Activated CD8-positive, alpha-beta T cell treated with anti-CD3 and anti-CD28 coated beads, Interleukin-2, amount 10 ng/mL, durations not matched to agents 7 days and 5 days (primary cell): ENCODE results near the gene C19orf81. TPM values are rescaled to one million over a fixed set of nuclear protein-coding genes. Genes with fewer than 3 reads are reported as not detected.
A peak's percentile ranks its signal among the peaks of the same experiment; 100 is the strongest.

Experiments used
- ATAC-seq: fragments of 150-1000 bp; cut with Tn5 transposase; one replicate; pipeline ENCODE4 v1.10.0; 2021; ENCODE audit warnings: moderate library complexity
- CTCF ChIA-PET: fragments of 350-600 bp; sonication (Branson Sonifier 250); formaldehyde crosslinking; loops from one replicate; lab custom pipeline; 2021; ENCODE audit warnings: antibody characterized with exemption; lab: Charles Lee
- POLR2A ChIA-PET: fragments of 350-600 bp; sonication (Branson Sonifier 250); formaldehyde crosslinking; loops from one replicate; lab custom pipeline; 2021; ENCODE audit warnings: antibody characterized with exemption; lab: Charles Lee
- DNase-seq: peaks from one replicate; pipeline ENCODE4 v3.0.0-alpha.2; 2020
- H3K27ac Mint-ChIP-seq: one replicate; pipeline ENCODE4 v1.8.0; 2021; ENCODE audit warnings: mild to moderate bottlenecking, mixed read lengths
- H3K27me3 Mint-ChIP-seq: one replicate; pipeline ENCODE4 v1.8.0; 2021; ENCODE audit warnings: low read depth, mixed read lengths
- H3K36me3 Mint-ChIP-seq: one replicate; pipeline ENCODE4 v1.8.0; 2021; ENCODE audit warnings: low read depth, mixed read lengths
- H3K4me1 Mint-ChIP-seq: one replicate; pipeline ENCODE4 v1.8.0; 2021; ENCODE audit warnings: low read depth, mixed read lengths
- H3K4me3 Mint-ChIP-seq: one replicate; pipeline ENCODE4 v1.8.0; 2021; ENCODE audit warnings: mild to moderate bottlenecking, mixed read lengths
- H3K9me3 Mint-ChIP-seq: one replicate; pipeline ENCODE4 v1.8.0; 2022; ENCODE audit warnings: mixed read lengths; ENCODE audit not compliant: insufficient read depth
- total RNA-seq, 2 experiments: library from RNA; stranded (reverse); gene quantifications; one replicate each; pipeline ENCODE4 v1.2.3, GENCODE V29; 2021

The C19orf81 gene
- total RNA-seq, 2 experiments from 2014 or later: not detected

DNA sequence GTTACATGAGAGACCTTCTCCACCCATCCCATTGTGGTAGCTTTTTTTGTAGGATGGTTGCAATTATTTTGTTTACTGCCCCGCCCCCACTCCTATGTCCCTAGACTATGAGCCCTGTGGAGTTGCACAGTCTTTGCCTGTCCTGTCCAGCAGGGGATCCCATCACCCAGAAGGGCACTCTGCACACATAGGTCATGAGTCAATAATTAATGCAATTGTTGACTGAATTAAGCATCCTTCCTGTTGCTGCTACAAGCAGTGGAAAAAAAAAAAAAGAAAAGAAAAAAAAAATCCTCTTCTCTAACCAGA, 14.2 kb downstream of the C19orf81 start:
- H3K9me3 Mint-ChIP-seq: no peaks in the 10 kb centered on the region
- ChIA-PET CTCF (no interaction called here), POLR2A (no interaction called here)
- H3K4me1 Mint-ChIP-seq: peaks cover 3% of the 10 kb centered on the region
- peaks cover 26% of the 10 kb centered on the region for H3K27me3 Mint-ChIP-seq
- DNase-seq (no peak), ATAC-seq (no peak)
- H3K36me3 Mint-ChIP-seq: peaks cover 2% of the 10 kb centered on the region
- H3K4me3 Mint-ChIP-seq: no peak overlapping the region
- H3K27ac Mint-ChIP-seq: no peak overlapping the region

DNA sequence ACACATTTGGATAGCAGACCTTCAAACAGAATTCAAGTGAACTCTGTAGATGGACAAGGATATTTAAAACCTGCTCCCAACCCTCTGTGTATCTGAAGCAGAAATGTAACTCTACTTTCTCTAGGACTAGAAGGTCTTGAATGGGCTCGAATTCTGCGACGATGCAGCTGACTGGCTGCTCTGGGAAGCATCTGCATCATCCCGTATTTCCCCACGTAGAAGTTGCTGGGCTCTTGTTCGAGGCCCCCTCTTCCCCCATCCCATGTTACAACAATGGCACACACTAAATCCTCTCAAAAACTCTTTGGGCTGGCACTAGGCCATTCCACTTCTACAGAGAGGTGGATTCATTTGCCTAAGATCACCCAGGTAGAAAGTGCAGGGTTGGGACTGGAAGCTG, 15.0 kb downstream of the C19orf81 start:
- Mint-ChIP-seq H3K9me3 (no peaks in the 10 kb centered on the region), H3K4me3 (no peak overlapping the region), H3K27ac (no peak overlapping the region), H3K4me1 (no peaks in the 10 kb centered on the region), H3K27me3 (peaks cover 24% of the 10 kb centered on the region), H3K36me3 (no peaks in the 10 kb centered on the region)
- ATAC-seq: no peak
- ChIA-PET CTCF (no interaction called here), POLR2A (interaction anchor here (0.6 to 1.0 kb wide), 2 partner anchors 60 to 131 kb away, joined by 3 to 6 read pairs; no protein-coding TSS in a partner anchor)
- no peak for DNase-seq

DNA sequence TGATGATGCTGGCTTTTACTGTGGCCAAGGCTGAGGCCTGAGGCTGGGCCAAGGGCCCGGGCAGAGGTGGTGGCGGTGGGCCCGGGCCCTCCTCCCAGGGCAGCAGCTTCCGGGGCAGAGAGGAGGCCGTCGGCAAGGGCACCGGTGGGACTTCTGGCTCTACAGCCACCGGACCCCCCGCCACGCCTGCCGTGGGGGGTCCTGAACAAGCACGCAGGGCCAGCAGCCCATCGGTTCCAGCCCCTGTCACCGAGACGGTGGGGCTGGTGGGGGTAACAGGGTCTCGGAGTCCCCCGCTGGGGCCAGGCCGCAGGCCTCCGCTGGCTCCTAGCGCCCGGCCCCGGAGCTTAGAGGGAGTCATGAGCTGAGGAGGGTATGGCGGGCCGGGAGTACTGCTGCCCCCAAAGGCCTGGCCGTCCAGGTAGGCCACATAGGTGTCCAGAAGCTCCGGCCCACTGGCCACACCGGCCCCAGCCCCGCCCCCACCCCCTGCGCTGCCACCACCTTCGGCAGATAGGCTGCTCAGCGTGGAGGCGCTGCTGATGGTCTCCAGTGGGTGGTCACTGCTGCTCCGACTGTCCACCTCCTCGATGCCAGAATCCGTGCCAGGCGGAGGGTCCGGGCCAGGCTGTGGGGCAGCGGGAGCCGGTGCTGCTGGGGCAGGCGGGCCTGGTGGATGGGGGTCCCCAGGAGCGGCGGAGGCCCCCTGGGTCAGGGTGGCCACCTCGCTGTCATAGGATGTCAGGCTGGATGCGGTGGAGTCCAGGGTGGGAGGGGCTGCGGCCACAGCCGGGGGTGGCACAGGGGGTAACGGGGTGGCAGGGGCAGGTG, 17.3 kb downstream of the C19orf81 start:
- ATAC-seq (no peak), DNase-seq (no peak)
- Mint-ChIP-seq H3K36me3 (no peaks in the 10 kb centered on the region), H3K27ac (no peak overlapping the region), H3K9me3 (no peaks in the 10 kb centered on the region), H3K4me3 (no peak overlapping the region), H3K27me3 (peaks cover 25% of the 10 kb centered on the region), H3K4me1 (no peaks in the 10 kb centered on the region)
- ChIA-PET CTCF (no interaction called here), POLR2A (no interaction called here)

DNA sequence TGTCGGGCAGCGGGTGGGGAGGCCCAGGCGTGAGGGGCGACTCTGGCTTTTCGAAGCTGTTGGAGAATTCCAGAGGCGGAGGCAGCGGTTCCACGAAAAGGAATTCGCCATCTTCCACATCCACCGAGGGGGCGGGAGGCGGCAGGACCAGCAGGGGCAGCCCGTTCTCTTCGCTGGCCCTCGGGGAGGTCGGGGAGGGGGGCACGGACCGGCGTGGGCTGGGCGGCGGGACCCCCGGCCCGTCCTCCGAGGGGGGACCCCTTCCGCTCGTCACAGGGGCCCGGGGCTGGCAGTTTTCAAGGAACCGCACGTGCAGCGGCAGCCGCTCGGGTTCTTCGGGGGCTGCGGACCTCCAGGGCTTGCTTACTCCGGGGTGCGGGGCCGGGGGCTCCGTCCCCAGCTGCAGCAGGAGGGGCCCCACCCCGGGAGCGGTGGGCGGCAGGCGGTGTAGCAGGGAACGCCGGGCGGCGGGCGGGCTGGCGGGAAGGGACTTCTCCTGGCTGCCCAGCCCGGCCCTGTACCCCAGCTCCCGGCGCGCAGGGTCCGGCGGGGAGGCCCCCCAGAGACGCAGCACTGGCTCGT, 18.0 kb downstream of the C19orf81 start:
- Mint-ChIP-seq H3K27ac (no peak overlapping the region), H3K4me3 (no peak overlapping the region), H3K9me3 (no peaks in the 10 kb centered on the region), H3K4me1 (no peaks in the 10 kb centered on the region), H3K36me3 (no peaks in the 10 kb centered on the region), H3K27me3 (peaks cover 25% of the 10 kb centered on the region)
- ATAC-seq (no peak), DNase-seq (no peak)
- ChIA-PET POLR2A (no interaction called here), CTCF (no interaction called here)

DNA sequence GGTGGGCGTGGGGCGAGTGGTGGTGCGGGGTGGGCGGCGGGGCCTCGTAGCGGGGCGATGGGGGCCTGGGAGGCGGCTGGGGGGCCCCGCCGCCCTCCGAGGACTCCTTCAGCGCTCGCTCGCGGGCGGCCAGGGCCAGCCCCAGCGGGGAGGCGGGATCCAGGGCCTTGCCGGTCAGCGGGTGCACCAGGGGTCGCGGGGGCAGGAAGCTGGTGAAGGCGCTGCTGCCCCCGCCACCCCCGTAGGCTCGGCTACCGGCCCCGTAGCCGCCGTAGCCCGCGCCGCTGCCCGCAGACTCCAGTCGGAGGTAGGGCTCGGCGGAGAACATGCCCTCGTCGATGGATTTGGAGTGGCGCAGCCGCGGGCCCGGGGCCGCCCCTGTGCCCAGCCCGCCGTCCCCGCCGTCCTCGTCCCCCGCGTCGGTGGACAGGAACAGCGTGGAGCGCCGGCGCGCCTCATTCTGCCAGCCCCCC, 18.6 kb downstream of the C19orf81 start:
- DNase-seq (no peak), ATAC-seq (no peak)
- Mint-ChIP-seq H3K27ac (no peak overlapping the region), H3K36me3 (no peaks in the 10 kb centered on the region), H3K27me3 (peaks cover 25% of the 10 kb centered on the region), H3K4me1 (no peaks in the 10 kb centered on the region), H3K9me3 (no peaks in the 10 kb centered on the region), H3K4me3 (no peak overlapping the region)
- POLR2A ChIA-PET: no interaction called here
- CTCF ChIA-PET: no interaction called here

DNA sequence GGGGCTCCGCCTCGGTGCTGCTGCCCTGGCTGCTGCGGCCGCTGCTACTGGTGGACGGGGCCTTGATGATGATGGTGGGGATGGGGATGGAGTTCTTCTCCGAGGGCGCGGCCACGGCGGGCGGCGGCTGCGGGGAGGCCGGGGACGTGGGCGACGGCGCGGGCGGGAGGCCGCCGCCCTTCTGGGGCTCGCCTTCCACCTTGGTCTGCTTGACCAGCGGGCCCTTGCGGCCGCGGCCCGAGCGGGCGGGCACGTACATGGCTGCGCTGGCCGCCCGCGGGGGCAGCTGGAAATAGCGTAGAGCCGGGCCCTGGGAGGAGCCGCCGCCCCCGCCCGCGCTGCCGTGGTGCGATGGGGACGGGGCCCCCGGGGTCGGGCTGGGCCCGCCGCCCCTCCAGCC, 19.2 kb downstream of the C19orf81 start:
- H3K9me3 Mint-ChIP-seq: no peaks in the 10 kb centered on the region
- no peak overlapping the region for H3K27ac Mint-ChIP-seq
- H3K36me3 Mint-ChIP-seq: no peaks in the 10 kb centered on the region
- DNase-seq (no peak), ATAC-seq (no peak)
- H3K27me3 Mint-ChIP-seq: peaks cover 29% of the 10 kb centered on the region
- ChIA-PET POLR2A (no interaction called here), CTCF (no interaction called here)
- H3K4me3 Mint-ChIP-seq: no peak overlapping the region
- H3K4me1 Mint-ChIP-seq: no peaks in the 10 kb centered on the region

DNA sequence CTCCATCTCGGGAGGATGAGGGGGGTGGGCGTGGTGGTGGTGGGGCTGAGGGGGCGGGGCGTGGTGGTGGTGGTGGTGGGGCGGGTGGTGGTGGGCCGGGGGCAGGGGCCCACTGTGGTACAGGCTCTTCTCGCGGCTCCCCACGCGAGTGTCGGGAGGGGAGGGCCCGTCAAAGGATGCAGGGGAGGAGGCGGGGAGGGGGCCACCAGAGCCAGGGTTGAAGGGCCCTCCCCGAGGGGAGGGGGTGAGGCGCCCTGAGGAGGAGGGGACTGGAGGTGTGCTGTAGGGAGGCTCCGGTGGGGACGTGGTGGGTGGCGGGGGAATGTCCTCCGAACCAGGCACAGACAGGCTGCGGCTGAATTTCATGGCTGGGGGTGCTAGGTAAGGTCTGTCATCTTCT, 19.6 kb downstream of the C19orf81 start:
- DNase-seq (no peak), ATAC-seq (no peak)
- CTCF ChIA-PET: interaction anchor here (2.1 kb wide), 1 partner anchor 253 kb away, joined by 9 read pairs; no protein-coding TSS in a partner anchor
- Mint-ChIP-seq H3K36me3 (no peaks in the 10 kb centered on the region), H3K9me3 (no peaks in the 10 kb centered on the region), H3K27ac (no peak overlapping the region), H3K27me3 (peaks cover 30% of the 10 kb centered on the region), H3K4me1 (no peaks in the 10 kb centered on the region), H3K4me3 (no peak overlapping the region)
- POLR2A ChIA-PET: no interaction called here

DNA sequence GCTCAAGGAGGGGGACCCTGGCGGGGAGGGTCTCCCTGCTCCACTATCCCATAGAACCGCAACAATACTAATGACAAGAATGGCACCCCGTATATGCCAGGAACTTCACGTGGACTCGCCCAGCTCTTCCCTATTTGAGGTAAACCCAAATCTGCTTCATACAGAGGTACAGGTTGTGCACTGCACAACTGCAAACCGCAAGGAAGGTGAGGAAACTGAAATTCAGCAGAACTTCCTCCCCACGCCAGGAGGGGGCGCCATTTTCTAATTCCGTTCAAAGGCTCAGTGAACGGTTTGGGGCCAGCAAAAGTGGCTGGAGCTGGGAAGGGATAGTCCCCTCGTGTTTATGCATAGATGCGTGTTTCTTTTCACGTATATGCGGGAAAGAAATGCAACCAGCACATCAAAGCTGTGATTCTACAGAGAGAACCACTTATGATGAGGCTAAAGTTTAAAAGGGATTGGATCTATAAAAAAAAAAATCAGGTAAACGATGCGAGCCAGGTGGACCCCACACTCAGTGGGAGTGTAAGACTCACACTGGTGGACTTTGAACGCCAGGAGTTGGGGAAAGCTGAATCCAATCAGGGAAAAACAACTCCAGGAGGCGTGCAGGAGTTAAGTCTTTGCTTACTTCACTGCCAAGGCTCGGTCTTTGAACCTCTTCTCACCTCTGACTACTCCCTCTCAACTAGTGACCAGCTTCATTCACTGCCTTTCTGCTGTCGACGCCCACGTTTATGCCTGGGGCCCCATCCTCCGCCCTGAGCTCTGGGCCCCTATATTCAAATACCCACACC, 20.3 kb downstream of the C19orf81 start:
- ATAC-seq (peak; percentile 31), DNase-seq (peak; percentile 62)
- Mint-ChIP-seq H3K27me3 (peaks cover 30% of the 10 kb centered on the region), H3K27ac (no peak overlapping the region), H3K36me3 (no peaks in the 10 kb centered on the region), H3K4me3 (no peak overlapping the region), H3K4me1 (no peaks in the 10 kb centered on the region), H3K9me3 (no peaks in the 10 kb centered on the region)
- ChIA-PET POLR2A (no interaction called here), CTCF (interaction anchor here (0.9 to 2.1 kb wide), 3 partner anchors 10 to 252 kb away, joined by 3 to 9 read pairs (median 4); no protein-coding TSS in a partner anchor)

DNA sequence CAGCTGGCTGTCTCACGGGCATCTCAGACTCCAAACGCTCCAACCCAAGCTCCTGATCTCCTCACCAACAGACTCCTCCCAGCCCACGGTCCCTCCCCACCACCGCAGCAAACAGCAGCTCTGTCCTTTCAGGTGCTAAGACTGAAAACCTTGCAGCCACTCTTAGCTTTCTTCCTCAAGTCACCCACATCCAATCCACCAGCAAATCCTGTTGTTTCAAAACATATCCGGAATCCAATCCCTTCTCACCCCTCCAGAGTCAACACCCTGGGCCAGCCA, 20.8 kb downstream of the C19orf81 start:
- no peaks in the 10 kb centered on the region for H3K9me3 Mint-ChIP-seq
- no peak overlapping the region for H3K4me3 Mint-ChIP-seq
- H3K4me1 Mint-ChIP-seq: no peaks in the 10 kb centered on the region
- POLR2A ChIA-PET: no interaction called here
- CTCF ChIA-PET: interaction anchor here (0.9 to 2.1 kb wide), 4 partner anchors 9 to 252 kb away, joined by 3 to 9 read pairs (median 4); no protein-coding TSS in a partner anchor
- no peak for ATAC-seq
- DNase-seq: no peak
- H3K27me3 Mint-ChIP-seq: peaks cover 27% of the 10 kb centered on the region
- H3K36me3 Mint-ChIP-seq: no peaks in the 10 kb centered on the region
- no peak overlapping the region for H3K27ac Mint-ChIP-seq

DNA sequence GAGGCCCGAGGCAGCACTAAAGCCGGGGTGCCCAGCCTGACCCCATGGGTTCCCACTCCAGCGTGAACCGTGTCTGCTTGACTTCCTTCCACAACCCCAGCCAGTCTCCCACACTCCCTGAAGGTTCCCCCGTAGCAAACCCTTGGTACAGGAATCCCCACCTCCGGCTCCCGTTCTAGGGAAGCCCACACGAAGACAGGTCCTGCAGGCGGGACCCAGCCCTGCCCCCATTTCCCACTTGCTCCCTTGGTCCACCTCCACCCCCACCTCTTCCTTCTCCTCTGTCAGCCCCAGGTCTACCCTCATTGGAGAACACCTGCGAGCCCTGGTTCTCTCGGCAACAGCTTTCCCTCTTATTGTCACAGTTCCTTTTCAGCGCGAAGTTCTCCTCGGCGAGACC, 23.9 kb downstream of the C19orf81 start:
- Mint-ChIP-seq H3K4me3 (no peak overlapping the region), H3K27ac (no peak overlapping the region), H3K4me1 (no peaks in the 10 kb centered on the region), H3K27me3 (peaks cover 23% of the 10 kb centered on the region), H3K9me3 (no peaks in the 10 kb centered on the region), H3K36me3 (no peaks in the 10 kb centered on the region)
- ChIA-PET POLR2A (no interaction called here), CTCF (no interaction called here)
- no peak for DNase-seq
- no peak for ATAC-seq

DNA sequence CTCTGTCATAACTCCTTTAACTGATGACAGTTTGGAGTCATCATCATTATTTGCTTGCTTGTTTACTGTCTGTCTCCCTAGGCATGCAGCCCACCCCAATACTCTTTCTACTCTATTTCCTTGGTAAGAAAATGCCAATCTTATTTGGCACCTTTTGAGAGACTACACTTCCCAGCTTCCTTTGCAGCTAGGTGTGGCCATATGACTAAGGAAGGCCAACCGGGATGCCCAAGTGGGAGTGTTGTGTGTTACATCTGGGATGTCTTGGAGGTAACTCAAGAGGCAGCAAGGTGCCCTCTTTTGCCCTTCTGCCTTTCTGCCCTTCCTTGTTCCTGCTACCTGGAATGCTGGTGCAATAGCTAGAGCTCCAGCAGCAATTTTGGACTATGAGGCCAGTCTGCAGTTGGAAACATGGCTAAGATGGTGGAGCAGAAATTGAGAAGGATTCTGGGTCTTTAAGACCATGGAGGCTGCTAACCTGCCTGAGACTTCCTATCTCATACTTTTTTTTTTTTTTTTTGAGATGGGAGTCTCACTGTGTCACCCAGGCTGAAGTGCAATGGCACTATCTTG, 27.5 kb downstream of the C19orf81 start:
- H3K4me3 Mint-ChIP-seq: no peak overlapping the region
- POLR2A ChIA-PET: no interaction called here
- peaks cover 4% of the 10 kb centered on the region for H3K4me1 Mint-ChIP-seq
- H3K36me3 Mint-ChIP-seq: no peaks in the 10 kb centered on the region
- CTCF ChIA-PET: no interaction called here
- DNase-seq: no peak
- no peaks in the 10 kb centered on the region for H3K9me3 Mint-ChIP-seq
- H3K27ac Mint-ChIP-seq: no peak overlapping the region
- peaks cover 15% of the 10 kb centered on the region for H3K27me3 Mint-ChIP-seq
- ATAC-seq: no peak

DNA sequence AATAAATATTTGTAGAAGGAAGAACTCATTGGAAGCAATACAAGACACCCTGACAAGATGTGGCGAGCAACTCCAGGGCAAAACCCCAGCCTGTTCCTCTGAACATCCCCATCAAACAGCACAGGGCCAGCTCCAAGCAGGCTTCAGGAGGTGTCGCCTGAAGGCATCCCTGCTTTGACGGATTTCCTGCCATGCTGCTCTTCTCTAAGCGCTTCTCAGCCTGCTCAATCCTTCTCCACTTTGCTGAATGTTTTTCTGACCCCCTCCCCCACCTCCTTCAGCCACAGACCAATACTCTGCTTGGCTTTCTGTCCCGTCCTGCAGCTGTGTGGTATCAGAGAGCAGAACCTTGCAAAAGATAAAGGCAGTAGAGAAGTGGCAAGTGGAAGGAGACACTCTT, 28.4 kb downstream of the C19orf81 start:
- Mint-ChIP-seq H3K27ac (no peak overlapping the region), H3K9me3 (no peaks in the 10 kb centered on the region), H3K27me3 (peaks cover 19% of the 10 kb centered on the region), H3K4me3 (no peak overlapping the region), H3K4me1 (peaks cover 4% of the 10 kb centered on the region), H3K36me3 (no peaks in the 10 kb centered on the region)
- no peak for ATAC-seq
- ChIA-PET POLR2A (no interaction called here), CTCF (no interaction called here)
- DNase-seq: no peak
